ENCODE measurements around the gene SLC9A9. TPM values are rescaled to one million over a fixed set of nuclear protein-coding genes. Genes with fewer than 3 reads are reported as not detected.

SLC9A9 gene
- total RNA-seq, 1 donor, result 15.1 TPM

DNA sequence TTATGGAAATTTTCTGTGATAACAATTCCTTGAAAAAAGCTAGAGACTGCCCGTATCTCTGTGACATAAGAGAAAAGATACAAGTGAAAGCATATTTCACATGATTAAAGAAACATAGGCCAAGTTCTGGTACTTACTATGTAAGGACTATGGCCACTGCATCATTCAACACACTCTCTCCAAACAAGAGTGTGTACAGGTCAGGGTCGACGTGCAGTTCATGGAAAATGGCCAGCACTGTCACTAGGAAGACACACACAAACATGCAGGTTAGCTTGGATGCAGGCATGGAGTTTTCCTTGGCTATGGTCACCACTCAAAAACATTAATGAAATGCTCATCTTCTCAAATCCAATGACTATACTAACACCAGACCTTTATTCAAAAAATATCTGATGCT, 196.2 kb downstream of the SLC9A9 start:
- Histone ChIP-seq H3K4me1 (ENCODE audit: insufficient read depth, low read length) (no peaks in the 10 kb centered on the region), H3K27me3 (ENCODE audit: insufficient read depth, low read length) (no peaks in the 10 kb centered on the region), H3K9me3 (ENCODE audit: low read depth, low read length) (no peaks in the 10 kb centered on the region), H3K4me3 (ENCODE audit: low read length) (no peak overlapping the region)

DNA sequence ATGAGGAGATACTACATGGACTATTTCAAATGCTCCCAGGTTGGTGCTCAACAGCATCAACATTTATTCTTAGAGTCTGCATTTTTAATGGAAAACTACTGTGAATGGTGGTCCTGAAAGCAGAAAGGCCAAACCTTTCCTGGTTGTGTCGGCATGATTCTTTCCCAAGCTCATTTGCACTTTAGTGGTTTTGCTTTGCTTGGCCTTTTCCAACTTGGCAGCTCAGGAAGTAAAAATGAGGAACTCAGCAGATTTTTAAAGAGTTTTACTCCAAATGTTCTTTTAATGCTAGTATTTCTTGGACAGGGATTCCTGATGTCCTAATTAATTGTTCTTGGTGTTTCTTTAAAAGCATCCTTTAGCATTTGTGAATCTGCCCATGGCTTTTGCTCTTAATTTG, 197.4 kb downstream of the SLC9A9 start:
- no peaks in the 10 kb centered on the region for H3K9me3 ChIP-seq (ENCODE audit: low read depth, low read length)
- no peaks in the 10 kb centered on the region for H3K27me3 ChIP-seq (ENCODE audit: insufficient read depth, low read length)
- H3K4me3 ChIP-seq (ENCODE audit: low read length), result no peak overlapping the region
- no peaks in the 10 kb centered on the region for H3K4me1 ChIP-seq (ENCODE audit: insufficient read depth, low read length)

DNA sequence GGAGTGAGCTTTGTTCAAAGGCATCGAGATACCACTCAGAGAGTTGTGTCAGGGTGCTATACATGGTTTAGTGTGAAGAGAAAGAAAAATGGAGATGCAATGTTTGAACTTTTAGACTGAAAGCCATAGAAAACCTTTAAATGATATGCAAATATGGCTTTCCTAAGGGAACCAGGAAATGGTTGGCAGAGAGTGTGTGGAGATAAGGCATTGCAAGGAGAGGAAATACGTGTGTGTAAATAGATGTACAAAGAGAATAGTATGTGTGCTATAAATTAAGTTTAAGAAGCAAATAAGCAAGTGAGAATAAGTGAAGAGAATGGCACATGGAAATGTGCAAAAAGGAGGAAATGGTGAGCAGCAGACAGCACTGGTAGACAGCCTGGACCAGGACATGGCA, 198.1 kb downstream of the SLC9A9 start:
- H3K4me3 ChIP-seq (ENCODE audit: low read length), result no peak overlapping the region
- H3K9me3 ChIP-seq (ENCODE audit: low read depth, low read length), result no peaks in the 10 kb centered on the region
- H3K4me1 ChIP-seq (ENCODE audit: insufficient read depth, low read length), result no peaks in the 10 kb centered on the region
- no peaks in the 10 kb centered on the region for H3K27me3 ChIP-seq (ENCODE audit: insufficient read depth, low read length)

DNA sequence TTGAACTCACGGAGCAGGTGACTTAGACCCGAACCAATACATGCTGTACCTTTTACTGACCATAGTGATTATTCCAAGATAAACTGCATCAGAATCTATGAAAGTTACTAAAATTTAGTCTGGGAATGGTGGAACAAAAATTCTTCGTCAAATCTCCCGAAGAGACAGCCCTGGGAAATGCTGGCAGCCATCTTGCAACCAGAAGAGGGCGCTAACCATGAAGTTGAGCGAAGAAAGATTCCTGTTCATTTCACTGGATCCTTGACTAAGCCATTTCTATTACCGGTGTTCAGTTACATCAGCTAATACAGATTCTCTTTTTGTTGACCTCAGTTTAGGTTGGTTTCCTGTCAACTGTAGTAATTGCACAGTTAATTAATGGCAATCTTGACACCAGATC, 199.6 kb downstream of the SLC9A9 start:
- H3K27me3 ChIP-seq (ENCODE audit: insufficient read depth, low read length), result no peaks in the 10 kb centered on the region
- H3K9me3 ChIP-seq (ENCODE audit: low read depth, low read length), result no peaks in the 10 kb centered on the region
- H3K4me1 ChIP-seq (ENCODE audit: insufficient read depth, low read length), result no peaks in the 10 kb centered on the region
- H3K4me3 ChIP-seq (ENCODE audit: low read length), result no peak overlapping the region

DNA sequence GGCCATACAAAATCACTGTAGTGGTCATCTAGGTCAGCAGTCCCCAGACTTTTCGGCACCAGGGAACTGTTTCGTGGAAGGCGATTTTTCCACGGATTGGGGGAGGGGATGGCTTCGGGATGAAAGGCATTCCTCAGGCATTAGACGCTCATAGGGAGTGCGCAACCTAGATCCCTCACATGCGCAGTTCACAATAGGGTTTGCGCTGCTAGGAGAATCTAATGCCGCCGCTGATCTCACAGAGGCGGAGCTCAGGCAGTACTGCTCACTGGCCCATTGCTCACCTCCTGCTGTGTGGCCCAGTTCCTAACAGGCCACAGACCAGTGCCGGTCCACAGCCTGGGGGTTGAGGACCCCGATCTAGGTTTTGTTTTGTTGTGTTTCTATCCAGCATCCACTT, 200.1 kb downstream of the SLC9A9 start:
- no peak overlapping the region for H3K4me3 ChIP-seq (ENCODE audit: low read length)
- H3K27me3 ChIP-seq (ENCODE audit: insufficient read depth, low read length), result no peaks in the 10 kb centered on the region
- no peaks in the 10 kb centered on the region for H3K4me1 ChIP-seq (ENCODE audit: insufficient read depth, low read length)
- no peaks in the 10 kb centered on the region for H3K9me3 ChIP-seq (ENCODE audit: low read depth, low read length)

DNA sequence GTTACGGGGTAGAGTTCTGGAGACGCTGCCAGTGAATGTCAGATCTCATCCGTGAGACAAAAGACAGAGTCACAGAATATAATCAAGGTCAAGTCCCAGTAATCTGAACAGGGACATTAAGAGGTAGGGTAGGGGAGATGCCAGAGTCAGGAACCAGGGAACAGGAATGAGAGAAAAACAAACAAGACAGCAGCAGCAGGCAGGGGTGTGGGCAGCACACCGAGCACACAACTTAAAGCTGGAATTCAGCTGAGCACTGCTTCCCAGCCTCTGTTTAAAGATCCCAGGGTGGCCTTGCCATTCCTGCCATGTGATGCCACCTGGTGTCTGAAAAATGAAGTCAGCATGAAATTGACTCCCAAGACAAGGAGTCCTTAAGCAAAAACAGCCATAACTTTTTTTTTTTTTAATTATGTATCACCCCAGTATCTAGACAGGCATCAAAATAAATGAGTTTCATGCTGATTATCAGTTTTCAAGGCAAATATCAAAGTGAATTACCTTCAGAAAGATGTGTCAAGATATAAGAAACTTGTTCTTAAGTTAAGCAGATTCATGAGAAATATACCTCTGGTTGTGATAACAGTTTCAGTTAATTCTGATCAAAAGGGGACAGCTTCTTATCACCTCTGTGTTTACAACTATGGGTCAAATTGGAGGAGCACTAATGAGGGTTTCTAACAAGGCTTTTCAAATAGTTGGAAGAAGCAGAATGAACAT, 203.7 kb downstream of the SLC9A9 start:
- no peak overlapping the region for H3K4me3 ChIP-seq (ENCODE audit: low read length)
- H3K9me3 ChIP-seq (ENCODE audit: low read depth, low read length), result no peaks in the 10 kb centered on the region
- no peaks in the 10 kb centered on the region for H3K4me1 ChIP-seq (ENCODE audit: insufficient read depth, low read length)

DNA sequence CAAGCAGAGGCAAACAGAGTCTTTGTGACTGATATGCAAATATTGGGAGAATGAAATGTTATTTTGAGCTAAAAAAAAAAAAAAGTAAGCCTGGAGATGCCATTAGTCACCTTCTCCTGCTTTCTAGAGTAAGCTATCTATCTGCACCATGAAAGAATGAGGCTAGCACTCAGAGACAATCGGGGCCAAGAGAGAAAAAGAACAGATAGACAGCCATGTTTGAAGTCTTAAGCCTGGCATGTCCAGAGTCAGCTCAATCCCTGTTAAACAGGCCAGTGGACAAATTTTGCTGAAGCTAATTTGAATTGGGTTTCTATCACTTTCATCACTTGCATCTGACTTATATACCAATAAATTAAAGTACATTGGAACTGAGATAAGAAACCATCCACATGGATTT, 204.4 kb downstream of the SLC9A9 start:
- Histone ChIP-seq H3K4me3 (ENCODE audit: low read length) (no peak overlapping the region), H3K27me3 (ENCODE audit: insufficient read depth, low read length) (no peaks in the 10 kb centered on the region), H3K9me3 (ENCODE audit: low read depth, low read length) (no peaks in the 10 kb centered on the region), H3K4me1 (ENCODE audit: insufficient read depth, low read length) (no peaks in the 10 kb centered on the region)

More for the DNA sequence above, 203.7 kb downstream of the SLC9A9 start:
- H3K27me3 ChIP-seq (ENCODE audit: insufficient read depth, low read length), result no peaks in the 10 kb centered on the region

DNA sequence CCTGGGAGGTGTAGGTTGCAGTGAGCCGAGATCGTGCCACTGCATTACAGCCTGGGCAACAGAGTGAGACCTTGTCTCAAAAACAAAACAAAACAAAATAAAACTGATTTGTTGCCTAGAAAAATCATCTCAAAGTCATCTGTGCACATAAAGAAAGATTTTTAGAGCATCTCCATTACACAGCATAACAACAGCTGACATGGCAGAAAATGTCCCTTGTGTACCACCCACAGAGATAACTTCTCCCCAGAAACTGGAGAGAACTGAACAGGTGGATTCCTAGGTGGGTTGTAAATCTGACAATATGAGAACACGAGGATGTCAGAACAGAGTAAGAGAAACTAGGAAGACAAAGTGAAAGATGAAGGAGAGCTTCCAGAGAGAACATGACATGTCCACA, 207.5 kb downstream of the SLC9A9 start:
- H3K4me1 ChIP-seq (ENCODE audit: insufficient read depth, low read length), result no peaks in the 10 kb centered on the region
- no peaks in the 10 kb centered on the region for H3K27me3 ChIP-seq (ENCODE audit: insufficient read depth, low read length)
- H3K4me3 ChIP-seq (ENCODE audit: low read length), result no peak overlapping the region
- H3K9me3 ChIP-seq (ENCODE audit: low read depth, low read length), result peaks cover 19% of the 10 kb centered on the region

DNA sequence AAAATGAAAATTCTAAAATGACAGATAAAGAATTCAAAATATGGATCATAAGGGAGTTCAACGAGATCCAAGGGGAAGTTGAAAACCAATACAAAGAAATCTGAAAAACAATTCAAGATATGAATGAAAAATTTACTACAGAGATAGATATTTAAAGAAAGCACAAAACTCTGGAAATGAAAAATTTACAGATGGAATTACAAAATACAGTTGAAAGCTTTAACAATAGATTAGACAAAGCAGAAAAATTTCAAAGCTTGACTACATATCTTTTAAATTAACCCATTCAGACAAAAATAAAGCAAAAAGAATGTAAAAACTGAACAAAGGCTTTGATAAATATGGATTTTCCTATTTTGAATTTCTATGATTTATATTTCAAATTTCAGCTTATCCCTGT, 211.1 kb downstream of the SLC9A9 start:
- Histone ChIP-seq H3K4me1 (ENCODE audit: insufficient read depth, low read length) (no peaks in the 10 kb centered on the region), H3K27me3 (ENCODE audit: insufficient read depth, low read length) (no peaks in the 10 kb centered on the region), H3K4me3 (ENCODE audit: low read length) (no peak overlapping the region), H3K9me3 (ENCODE audit: low read depth, low read length) (peaks cover 19% of the 10 kb centered on the region)

DNA sequence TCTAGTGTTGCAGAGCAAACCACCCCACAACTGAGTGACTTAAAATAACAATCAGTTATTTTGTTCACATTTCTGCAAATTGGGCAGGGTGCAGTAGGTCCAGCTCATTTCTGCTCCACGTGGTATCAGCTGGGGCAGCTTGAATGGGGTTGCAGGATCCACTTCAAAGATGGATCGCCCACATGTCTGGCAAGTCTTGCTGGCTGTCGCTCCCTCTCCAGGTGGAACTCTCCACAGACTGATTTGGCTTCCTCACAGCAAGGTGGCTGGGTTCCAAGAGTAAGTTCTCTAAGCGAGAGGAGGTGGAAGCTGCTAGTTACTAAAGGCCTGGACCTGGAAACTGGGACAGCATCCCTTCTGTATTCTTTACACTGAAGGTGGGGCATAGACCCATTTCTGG, 213.3 kb downstream of the SLC9A9 start:
- H3K4me3 ChIP-seq (ENCODE audit: low read length), result no peak overlapping the region
- peaks cover 19% of the 10 kb centered on the region for H3K9me3 ChIP-seq (ENCODE audit: low read depth, low read length)
- no peaks in the 10 kb centered on the region for H3K27me3 ChIP-seq (ENCODE audit: insufficient read depth, low read length)
- H3K4me1 ChIP-seq (ENCODE audit: insufficient read depth, low read length), result no peaks in the 10 kb centered on the region

DNA sequence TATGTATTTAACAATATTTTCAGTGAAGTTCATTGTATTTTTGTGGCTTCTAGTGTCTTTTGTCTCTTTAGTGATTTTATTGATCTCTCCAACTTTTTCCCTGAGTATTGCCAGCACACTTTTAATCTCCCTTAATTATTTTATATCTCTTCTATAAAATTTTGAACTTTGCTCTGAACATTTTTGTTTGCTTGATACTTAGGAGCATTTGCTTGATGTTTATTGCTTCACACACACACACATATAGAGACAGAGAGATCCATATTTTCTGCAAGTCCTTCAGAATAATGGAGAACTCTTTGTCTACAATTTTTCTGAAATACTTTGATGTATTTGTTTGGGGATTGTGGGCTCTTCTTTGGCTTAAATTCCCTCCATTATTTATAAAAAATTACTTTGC, 213.8 kb downstream of the SLC9A9 start:
- peaks cover 19% of the 10 kb centered on the region for H3K9me3 ChIP-seq (ENCODE audit: low read depth, low read length)
- no peak overlapping the region for H3K4me3 ChIP-seq (ENCODE audit: low read length)
- H3K27me3 ChIP-seq (ENCODE audit: insufficient read depth, low read length), result no peaks in the 10 kb centered on the region
- no peaks in the 10 kb centered on the region for H3K4me1 ChIP-seq (ENCODE audit: insufficient read depth, low read length)

DNA sequence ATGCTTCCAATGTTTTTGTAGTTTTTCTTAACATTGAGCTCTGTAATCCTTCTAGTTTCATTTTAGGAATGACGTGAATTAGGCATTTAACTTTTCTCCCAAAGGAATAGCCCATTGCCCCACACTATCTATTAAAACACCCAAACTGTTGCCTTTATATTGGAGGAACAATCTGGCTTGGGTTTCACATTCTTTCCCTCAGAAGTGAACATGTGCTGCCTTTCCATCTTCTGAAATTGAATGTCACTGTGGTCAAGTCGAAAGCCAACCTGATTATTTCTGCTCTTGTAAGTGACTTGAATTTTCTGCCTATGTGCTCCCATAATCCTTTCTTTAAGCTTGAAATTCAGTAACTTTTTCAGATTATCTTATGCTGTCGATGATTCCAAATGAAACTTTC, 214.5 kb downstream of the SLC9A9 start:
- no peaks in the 10 kb centered on the region for H3K27me3 ChIP-seq (ENCODE audit: insufficient read depth, low read length)
- H3K4me3 ChIP-seq (ENCODE audit: low read length), result no peak overlapping the region
- H3K9me3 ChIP-seq (ENCODE audit: low read depth, low read length), result peaks cover 19% of the 10 kb centered on the region
- H3K4me1 ChIP-seq (ENCODE audit: insufficient read depth, low read length), result no peaks in the 10 kb centered on the region

DNA sequence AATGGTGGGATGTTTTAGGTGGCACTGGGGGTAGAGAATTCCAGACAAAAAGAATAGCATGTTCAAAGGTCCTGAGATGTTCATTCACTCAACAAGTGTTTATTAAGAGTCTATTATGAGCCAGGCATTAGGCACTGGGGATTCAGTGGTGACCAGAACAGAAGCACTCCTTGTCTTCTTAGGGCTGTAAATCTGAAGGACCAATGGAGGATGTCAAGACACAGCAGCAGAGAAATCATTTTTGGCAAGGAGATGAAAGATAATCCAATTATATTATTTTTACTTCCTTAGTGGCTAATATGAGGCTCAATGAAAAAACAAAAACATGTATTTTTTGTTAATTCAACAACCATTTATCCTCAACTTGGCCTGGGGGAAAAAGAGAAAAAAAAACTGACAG, 218.5 kb downstream of the SLC9A9 start:
- no peak overlapping the region for H3K4me3 ChIP-seq (ENCODE audit: low read length)
- no peaks in the 10 kb centered on the region for H3K27me3 ChIP-seq (ENCODE audit: insufficient read depth, low read length)
- no peaks in the 10 kb centered on the region for H3K9me3 ChIP-seq (ENCODE audit: low read depth, low read length)
- H3K4me1 ChIP-seq (ENCODE audit: insufficient read depth, low read length), result no peaks in the 10 kb centered on the region

DNA sequence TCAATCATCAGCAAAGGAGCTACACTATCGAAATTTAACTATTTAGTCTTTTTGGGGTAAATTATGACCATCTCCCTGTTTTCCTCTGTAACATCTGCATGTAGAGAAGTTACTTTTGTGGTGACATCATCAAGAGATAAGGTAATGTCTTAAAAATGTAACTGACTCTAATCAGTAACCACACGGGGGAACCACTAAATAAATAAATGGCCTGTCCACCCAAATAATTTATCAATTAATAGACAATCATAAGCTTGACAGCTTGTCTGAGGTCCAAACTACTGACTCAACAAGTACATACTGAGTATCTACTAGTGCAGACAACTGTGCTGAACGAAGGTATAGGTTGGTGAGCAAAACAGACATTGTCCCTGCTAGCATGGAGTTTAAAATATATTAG, 219.3 kb downstream of the SLC9A9 start:
- Histone ChIP-seq H3K4me1 (ENCODE audit: insufficient read depth, low read length) (no peaks in the 10 kb centered on the region), H3K4me3 (ENCODE audit: low read length) (no peak overlapping the region)

DNA sequence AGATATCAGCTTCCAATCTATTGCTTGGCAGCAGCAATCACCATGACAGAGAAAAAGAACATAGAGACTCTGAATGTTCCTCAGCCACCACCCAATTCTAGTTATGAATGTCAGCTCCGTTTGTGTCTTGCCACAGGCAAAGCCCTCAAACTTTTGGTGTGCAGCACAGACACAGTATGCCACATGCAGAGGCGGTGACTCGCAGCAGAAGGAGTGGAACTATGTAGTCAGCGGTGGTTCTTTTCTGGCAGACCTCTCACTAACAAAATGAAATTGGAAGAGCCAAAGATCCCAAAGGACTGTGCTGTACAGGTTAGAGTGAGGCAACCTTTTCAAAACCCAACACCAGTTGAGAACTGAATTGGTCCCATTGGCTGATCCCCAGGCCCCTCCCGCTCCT, 220.9 kb downstream of the SLC9A9 start:
- Histone ChIP-seq H3K4me1 (ENCODE audit: insufficient read depth, low read length) (no peaks in the 10 kb centered on the region), H3K27me3 (ENCODE audit: insufficient read depth, low read length) (no peaks in the 10 kb centered on the region), H3K9me3 (ENCODE audit: low read depth, low read length) (no peaks in the 10 kb centered on the region), H3K4me3 (ENCODE audit: low read length) (no peak overlapping the region)

More for the DNA sequence above, 219.3 kb downstream of the SLC9A9 start:
- H3K27me3 ChIP-seq (ENCODE audit: insufficient read depth, low read length), result no peaks in the 10 kb centered on the region
- no peaks in the 10 kb centered on the region for H3K9me3 ChIP-seq (ENCODE audit: low read depth, low read length)

DNA sequence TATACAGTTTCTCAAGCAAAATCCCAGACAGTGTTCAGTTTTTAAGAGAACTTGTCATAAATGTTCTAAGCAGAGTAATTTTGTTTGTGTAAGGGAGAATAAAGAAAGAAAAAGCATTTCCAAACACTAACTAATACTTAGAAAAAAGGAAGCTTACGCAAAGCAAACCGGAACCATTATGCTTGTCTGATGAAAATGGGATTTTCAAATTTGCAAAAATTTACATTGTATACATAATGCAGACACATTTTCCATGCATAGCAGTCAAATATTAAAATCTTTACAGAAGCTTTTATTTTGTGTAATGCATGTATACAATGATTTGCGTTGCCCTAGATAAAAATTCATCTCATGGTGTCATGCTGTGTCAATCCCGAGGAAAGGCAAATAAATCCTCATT, 229.0 kb downstream of the SLC9A9 start:
- Histone ChIP-seq H3K4me1 (ENCODE audit: insufficient read depth, low read length) (no peaks in the 10 kb centered on the region), H3K9me3 (ENCODE audit: low read depth, low read length) (no peaks in the 10 kb centered on the region), H3K27me3 (ENCODE audit: insufficient read depth, low read length) (no peaks in the 10 kb centered on the region), H3K4me3 (ENCODE audit: low read length) (no peak overlapping the region)
